H1 (cell line): ENCODE measurements around the gene CSTF2T. TPM values are rescaled to one million over a fixed set of nuclear protein-coding genes. Genes with fewer than 3 reads are reported as not detected.
"Not testable (repeated sequence)": the region's sequence is repeated elsewhere in the genome, so short reads cannot be mapped to it uniquely, and the experiment has no call there.

ENCODE experiments used
- CTCF ChIA-PET: fragments of 300-600 bp; sonication (Branson Sonifier 250); formaldehyde crosslinking; loops from one replicate; lab custom pipeline; 2021; ENCODE audit not compliant: partially characterized antibody; lab: Charles Lee
- POLR2A ChIA-PET: fragments of 300-600 bp; sonication (Branson Sonifier 250); formaldehyde crosslinking; loops from one replicate; lab custom pipeline; 2021; ENCODE audit warnings: inconsistent platforms; ENCODE audit not compliant: partially characterized antibody; lab: Charles Lee
- DNase-seq, 2 experiments: peaks; one replicate each; pipeline versions ENCODE4 v3.0.0 to v3.0.0-alpha.2; 2010 to 2022; ENCODE audit warnings: low spot score in 2 of 2, low read depth in 1 of 2, mixed read lengths in 1 of 2
- FAIRE-seq: peaks from 2 replicates; lab custom pipeline; 2011; peaks lifted over from hg19 to GRCh38; lab: Jason Lieb, UNC
- H2AFZ ChIP-seq: 2 replicates; pipeline ENCODE4 v1.8.1; 2012; ENCODE audit warnings: low read length, inconsistent platforms
- H2AK5ac ChIP-seq: 2 replicates; pipeline ENCODE4 v1.6.1; 2013; ENCODE audit warnings: low read depth, low read length
- H2BK120ac ChIP-seq: replicated peaks from 2 replicates; pipeline ENCODE3; 2013; ENCODE audit warnings: low read depth, low read length, inconsistent platforms
- H2BK12ac ChIP-seq: 2 replicates; pipeline ENCODE4 v1.6.1; 2013; ENCODE audit warnings: low read depth, low read length
- H2BK15ac ChIP-seq: 2 replicates; pipeline ENCODE4 v1.6.1; 2013; ENCODE audit warnings: low read length
- H2BK20ac ChIP-seq: 2 replicates; pipeline ENCODE4 v1.6.1; 2013; ENCODE audit warnings: low read length
- H2BK5ac ChIP-seq: 2 replicates; pipeline ENCODE4 v1.6.1; 2013; ENCODE audit warnings: low read depth, low read length
- H3K14ac ChIP-seq: 2 replicates; pipeline ENCODE4 v1.6.1; 2013; ENCODE audit warnings: inconsistent platforms; ENCODE audit not compliant: insufficient read length
- H3K18ac ChIP-seq: 2 replicates; pipeline ENCODE4 v1.6.1; 2013; ENCODE audit warnings: low read length; ENCODE audit errors: extremely low read depth
- H3K23ac ChIP-seq: 2 replicates; pipeline ENCODE4 v1.6.1; 2013; ENCODE audit warnings: inconsistent platforms; ENCODE audit not compliant: insufficient read length
- H3K23me2 ChIP-seq: 2 replicates; pipeline ENCODE4 v1.6.1; 2013; ENCODE audit warnings: low read depth, low read length
- H3K27ac ChIP-seq: 2 replicates; pipeline ENCODE4 v1.6.1; 2011; ENCODE audit warnings: low read depth, low read length, inconsistent platforms
- H3K27me3 ChIP-seq, 4 experiments: replicated peaks in 1 of 4; 1 replicate in 1 of 4; 2 replicates in 3 of 4; pipeline versions ENCODE4 v1.6.1 to v1.8.1; 2011 to 2013; ENCODE audit warnings: low read length in 3 of 4, mild to moderate bottlenecking in 3 of 4, inconsistent platforms in 2 of 4, mixed read lengths in 2 of 4, moderate library complexity in 1 of 4; ENCODE audit not compliant: control insufficient read depth in 3 of 4, insufficient read depth in 3 of 4; ENCODE audit errors: extremely low read depth in 1 of 4
- H3K36me3 ChIP-seq, 4 experiments: 2 replicates each; pipeline versions ENCODE4 v1.6.1 to v1.8.1; 2011 to 2013; ENCODE audit warnings: mild to moderate bottlenecking in 4 of 4, low read length in 3 of 4, moderate library complexity in 2 of 4, control low read depth in 1 of 4, inconsistent platforms in 1 of 4; ENCODE audit not compliant: insufficient read depth in 4 of 4, control insufficient read depth in 2 of 4
- H3K4ac ChIP-seq: replicated peaks from 2 replicates; pipeline ENCODE3; 2013; ENCODE audit warnings: low read length, low read depth, mixed read lengths, inconsistent platforms; ENCODE audit not compliant: insufficient read length
- H3K4me1 ChIP-seq, 4 experiments: replicated peaks in 1 of 4; 1 replicate in 1 of 4; 2 replicates in 3 of 4; pipeline versions ENCODE4 v1.6.1 to v1.8.1; 2011 to 2013; ENCODE audit warnings: low read length in 3 of 4, inconsistent platforms in 2 of 4, mixed read lengths in 1 of 4; ENCODE audit not compliant: insufficient read depth in 4 of 4, control insufficient read depth in 3 of 4
- H3K4me2 ChIP-seq, 2 experiments: 2 replicates each; pipeline versions ENCODE4 v1.6.1 to v1.8.1; 2011 to 2013; ENCODE audit warnings: low read depth in 2 of 2, low read length in 2 of 2, control low read depth in 1 of 2, inconsistent platforms in 1 of 2, mild to moderate bottlenecking in 1 of 2; ENCODE audit not compliant: insufficient read depth in 1 of 2
- H3K4me3 ChIP-seq, 4 experiments: fragments of 200-600, 300-600 bp in 1 of 4; sonication (generic), shearing (Covaris generic), sonication (Bioruptor Twin) in 1 of 4; 2 replicates each; pipeline versions ENCODE4 v1.5.1 to v1.8.1; 2011 to 2016; ENCODE audit warnings: low read length in 4 of 4, low read depth in 3 of 4, control low read depth in 2 of 4, inconsistent platforms in 2 of 4, mild to moderate bottlenecking in 2 of 4, mixed read lengths in 1 of 4, moderate library complexity in 1 of 4; ENCODE audit not compliant: insufficient read depth in 2 of 4; ENCODE audit errors: extremely low read depth in 1 of 4
- H3K56ac ChIP-seq: replicated peaks from 2 replicates; pipeline ENCODE3; 2013; ENCODE audit warnings: low read depth, mild to moderate bottlenecking, mixed read lengths, low read length, inconsistent platforms; ENCODE audit not compliant: insufficient read length
- H3K79me1 ChIP-seq: 2 replicates; pipeline ENCODE4 v1.6.1; 2013; ENCODE audit warnings: low read depth, low read length, control low read depth
- H3K79me2 ChIP-seq, 2 experiments: 2 replicates each; pipeline versions ENCODE4 v1.6.1 to v1.8.1; 2012 to 2013; ENCODE audit warnings: low read length in 2 of 2, mild to moderate bottlenecking in 2 of 2, inconsistent platforms in 1 of 2; ENCODE audit not compliant: insufficient read depth in 2 of 2, control insufficient read depth in 1 of 2
- H3K9ac ChIP-seq, 4 experiments: replicated peaks in 1 of 4; 1 replicate in 1 of 4; 2 replicates in 3 of 4; pipeline versions ENCODE4 v1.6.1 to v1.8.1; 2011 to 2013; ENCODE audit warnings: low read depth in 3 of 4, low read length in 3 of 4, control low read depth in 2 of 4, mild to moderate bottlenecking in 2 of 4, moderate library complexity in 2 of 4, inconsistent platforms in 1 of 4; ENCODE audit errors: extremely low read depth in 1 of 4
- H3K9me3 ChIP-seq, 2 experiments: 2 replicates each; pipeline versions ENCODE4 v1.6.1 to v1.8.1; 2012 to 2013; ENCODE audit warnings: mild to moderate bottlenecking in 2 of 2, moderate library complexity in 2 of 2, control low read depth in 1 of 2, inconsistent platforms in 1 of 2, low read depth in 1 of 2, low read length in 1 of 2, mixed read lengths in 1 of 2; ENCODE audit not compliant: insufficient read depth in 2 of 2
- H4K20me1 ChIP-seq, 2 experiments: replicated peaks in 1 of 2; 2 replicates each; pipeline versions ENCODE3 to v1.8.1; 2011 to 2013; ENCODE audit warnings: inconsistent platforms in 2 of 2, low read length in 2 of 2, mild to moderate bottlenecking in 1 of 2; ENCODE audit not compliant: insufficient read depth in 2 of 2, control insufficient read depth in 1 of 2
- H4K5ac ChIP-seq: 2 replicates; pipeline ENCODE4 v1.6.1; 2013; ENCODE audit warnings: low read length, low read depth, mixed read lengths, inconsistent platforms; ENCODE audit not compliant: insufficient read length
- H4K8ac ChIP-seq: 2 replicates; pipeline ENCODE4 v1.8.0; 2013; ENCODE audit warnings: mild to moderate bottlenecking, moderate library complexity, low read length, inconsistent platforms; ENCODE audit not compliant: insufficient read depth; ENCODE audit errors: extremely low read depth
- H4K91ac ChIP-seq: replicated peaks from 2 replicates; pipeline ENCODE3; 2013; ENCODE audit warnings: low read length, mixed read lengths, inconsistent platforms; ENCODE audit not compliant: insufficient read length
- WGBS, 2 experiments: shearing (Covaris generic) in 1 of 2; methylation state at CpG; one replicate each; pipeline versions ENCODE4 v1.1.6 to v1.1.7; 2013 to 2015; ENCODE audit warnings: low lambda C conversion rate in 2 of 2, mixed read lengths in 2 of 2, inconsistent platforms in 1 of 2, low coverage in 1 of 2, missing lambda C conversion rate in 1 of 2; ENCODE audit not compliant: insufficient replicate concordance in 2 of 2, insufficient coverage in 1 of 2, insufficient read length in 1 of 2; ENCODE audit errors: extremely low coverage in 1 of 2, missing lambda C conversion rate in 1 of 2; 5-methylcytosine and 5-hydroxymethylcytosine counted together
- polyA plus RNA-seq, 7 experiments: library from polyadenylated mRNA; depleted of rRNA in 3 of 7; stranded (reverse) in 5 of 7; unstranded in 2 of 7; fragments of >200 nt in 5 of 7; fragments of 200-250 nt in 2 of 7; gene quantifications; 1 replicate in 5 of 7; 2 replicates in 1 of 7; 4 replicates in 1 of 7; pipeline versions ENCODE4 v1.2.1 to v1.2.3, GENCODE V29; 2011 to 2013; ENCODE audit warnings: missing spikeins in 2 of 7, mixed read lengths in 2 of 7
- total RNA-seq: library from RNA; stranded (reverse); fragmentation: NEBNext Ultra II Directional; extraction: Animal tissue kit (Norgen Biotek cat#: 25700); gene quantifications from 2 replicates; pipeline ENCODE4 v1.2.1, GENCODE V29; 2021

The CSTF2T gene
- total and polyA plus RNA-seq, 2 of the 8 experiments (the other 6 are each of a cell fraction or from before 2014, with no cell fraction given) = 9.4 to 32.4 TPM

DNA sequence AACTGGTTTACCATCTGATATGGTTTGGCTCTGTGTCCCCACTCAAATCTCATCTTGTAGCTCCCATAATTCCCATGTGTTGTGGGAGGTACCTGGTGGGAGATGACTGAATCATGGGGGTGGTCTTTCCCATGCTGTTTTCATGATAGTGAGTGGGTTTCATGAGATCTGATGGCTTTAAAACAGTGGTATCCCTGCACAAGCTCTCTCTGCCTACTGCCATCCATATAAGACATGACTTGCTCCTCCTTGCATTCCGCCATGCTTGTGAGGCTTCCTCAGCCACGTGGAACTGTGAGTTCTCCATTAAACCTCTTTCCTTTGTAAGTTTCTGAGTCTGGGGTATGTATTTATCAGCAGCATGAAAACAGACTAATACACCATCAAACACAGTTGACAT is 10.6 kb downstream of the CSTF2T start:
- H2BK5ac ChIP-seq, H3K27ac ChIP-seq, DNase-seq, H2AK5ac ChIP-seq, H2BK12ac ChIP-seq, CTCF ChIA-PET, H3K4me3 ChIP-seq, H4K91ac ChIP-seq, H4K5ac ChIP-seq, H3K79me2 ChIP-seq, H3K4me1 ChIP-seq, POLR2A ChIA-PET, H3K18ac ChIP-seq, H4K8ac ChIP-seq, H3K23ac ChIP-seq, FAIRE-seq, H3K36me3 ChIP-seq, H3K56ac ChIP-seq, H3K4me2 ChIP-seq, H3K23me2 ChIP-seq, H3K9ac ChIP-seq, H3K9me3 ChIP-seq, H3K27me3 ChIP-seq, H3K4ac ChIP-seq, H2AFZ ChIP-seq, H2BK15ac ChIP-seq, H2BK120ac ChIP-seq, H3K79me1 ChIP-seq, H4K20me1 ChIP-seq, H3K14ac ChIP-seq: not testable (repeated sequence)
- H2BK20ac ChIP-seq = 0 out of 2 replicates have a peak overlapping the region, but pooled peaks have one; percentile 27
- WGBS, 2 experiments = 86% methylated on average over 2 of the region's 2 CpGs; no CpG with 5 or more reads in 1 of the 2 experiments
